ENCODE results near the gene SEMA3A. TPM values are rescaled to one million over a fixed set of nuclear protein-coding genes. Genes with fewer than 3 reads are reported as not detected.

Gene SEMA3A
- polyA plus RNA-seq, 1 experiment, result 6.8 TPM

GRCh38 chr7:83934118-83934734 lies 260.4 kb downstream of the SEMA3A start:
- H3K27me3 ChIP-seq (ENCODE audit: control insufficient read depth, insufficient read depth, low read length), result no peaks in the 10 kb centered on the region
- no peak overlapping the region for H3K4me3 ChIP-seq (ENCODE audit: low read depth, low read length)
- CTCF ChIA-PET, result interaction anchor here (0.7 to 12.9 kb wide), 6 partner anchors 12 to 1091 kb away, joined by 3 to 205 read pairs (median 10); no protein-coding TSS in a partner anchor
- TF ChIP-seq, protein P1, sequence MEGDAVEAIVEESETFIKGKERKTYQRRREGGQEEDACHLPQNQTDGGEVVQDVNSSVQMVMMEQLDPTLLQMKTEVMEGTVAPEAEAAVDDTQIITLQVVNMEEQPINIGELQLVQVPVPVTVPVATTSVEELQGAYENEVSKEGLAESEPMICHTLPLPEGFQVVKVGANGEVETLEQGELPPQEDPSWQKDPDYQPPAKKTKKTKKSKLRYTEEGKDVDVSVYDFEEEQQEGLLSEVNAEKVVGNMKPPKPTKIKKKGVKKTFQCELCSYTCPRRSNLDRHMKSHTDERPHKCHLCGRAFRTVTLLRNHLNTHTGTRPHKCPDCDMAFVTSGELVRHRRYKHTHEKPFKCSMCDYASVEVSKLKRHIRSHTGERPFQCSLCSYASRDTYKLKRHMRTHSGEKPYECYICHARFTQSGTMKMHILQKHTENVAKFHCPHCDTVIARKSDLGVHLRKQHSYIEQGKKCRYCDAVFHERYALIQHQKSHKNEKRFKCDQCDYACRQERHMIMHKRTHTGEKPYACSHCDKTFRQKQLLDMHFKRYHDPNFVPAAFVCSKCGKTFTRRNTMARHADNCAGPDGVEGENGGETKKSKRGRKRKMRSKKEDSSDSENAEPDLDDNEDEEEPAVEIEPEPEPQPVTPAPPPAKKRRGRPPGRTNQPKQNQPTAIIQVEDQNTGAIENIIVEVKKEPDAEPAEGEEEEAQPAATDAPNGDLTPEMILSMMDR (IDR thresholded peaks at IDR 0.05; ENCODE audit: insufficient read depth, low read depth, low read length), result peak; percentile 34; the same call in 1 of the 2 replicates
- H3K36me3 ChIP-seq (ENCODE audit: control insufficient read depth, insufficient read depth, low read length), result no peaks in the 10 kb centered on the region
- POLR2A ChIA-PET, result interaction anchor here (0.5 to 0.6 kb wide), 2 partner anchors 149 to 558 kb away, joined by 3 to 6 read pairs; no protein-coding TSS in a partner anchor
- DNase-seq (ENCODE audit: low read depth), result no peak

GRCh38 chr7:83931968-83932367 lies 262.6 kb downstream of the SEMA3A start:
- ChIA-PET CTCF (interaction anchor here (1.0 to 12.9 kb wide), 2 partner anchors 57 to 1093 kb away, joined by 4 to 205 read pairs; no protein-coding TSS in a partner anchor), POLR2A (no interaction called here)
- Histone ChIP-seq H3K36me3 (ENCODE audit: control insufficient read depth, insufficient read depth, low read length) (no peaks in the 10 kb centered on the region), H3K27me3 (ENCODE audit: control insufficient read depth, insufficient read depth, low read length) (no peaks in the 10 kb centered on the region), H3K4me3 (ENCODE audit: low read depth, low read length) (no peak overlapping the region)
- no peak for DNase-seq (ENCODE audit: low read depth)
- TF ChIP-seq, protein P1 (IDR thresholded peaks at IDR 0.05; ENCODE audit: insufficient read depth, low read depth, low read length), result no peak

- Histone ChIP-seq H3K36me3 (ENCODE audit: control insufficient read depth, insufficient read depth, low read length) (no peaks in the 10 kb centered on the region), H3K4me3 (ENCODE audit: low read depth, low read length) (no peak overlapping the region), H3K27me3 (ENCODE audit: control insufficient read depth, insufficient read depth, low read length) (no peaks in the 10 kb centered on the region)
- TF ChIP-seq, protein P1 (IDR thresholded peaks at IDR 0.05; ENCODE audit: insufficient read depth, low read depth, low read length), result no peak
- ChIA-PET POLR2A (no interaction called here), CTCF (interaction anchor here (1.5 to 12.9 kb wide), 2 partner anchors 9 to 1095 kb away, joined by 3 to 205 read pairs; no protein-coding TSS in a partner anchor)
- no peak for DNase-seq (ENCODE audit: low read depth)
Observed at GRCh38 chr7:83930262-83930661, 264.3 kb downstream of the SEMA3A start.

GRCh38 chr7:83925860-83926259 lies 268.7 kb downstream of the SEMA3A start:
- no peaks in the 10 kb centered on the region for H3K27me3 ChIP-seq (ENCODE audit: control insufficient read depth, insufficient read depth, low read length)
- no peak for DNase-seq (ENCODE audit: low read depth)
- no peaks in the 10 kb centered on the region for H3K36me3 ChIP-seq (ENCODE audit: control insufficient read depth, insufficient read depth, low read length)
- TF ChIP-seq, protein P1 (IDR thresholded peaks at IDR 0.05; ENCODE audit: insufficient read depth, low read depth, low read length), result no peak
- H3K4me3 ChIP-seq (ENCODE audit: low read depth, low read length), result no peak overlapping the region
- ChIA-PET POLR2A (no interaction called here), CTCF (no interaction called here)

DNA sequence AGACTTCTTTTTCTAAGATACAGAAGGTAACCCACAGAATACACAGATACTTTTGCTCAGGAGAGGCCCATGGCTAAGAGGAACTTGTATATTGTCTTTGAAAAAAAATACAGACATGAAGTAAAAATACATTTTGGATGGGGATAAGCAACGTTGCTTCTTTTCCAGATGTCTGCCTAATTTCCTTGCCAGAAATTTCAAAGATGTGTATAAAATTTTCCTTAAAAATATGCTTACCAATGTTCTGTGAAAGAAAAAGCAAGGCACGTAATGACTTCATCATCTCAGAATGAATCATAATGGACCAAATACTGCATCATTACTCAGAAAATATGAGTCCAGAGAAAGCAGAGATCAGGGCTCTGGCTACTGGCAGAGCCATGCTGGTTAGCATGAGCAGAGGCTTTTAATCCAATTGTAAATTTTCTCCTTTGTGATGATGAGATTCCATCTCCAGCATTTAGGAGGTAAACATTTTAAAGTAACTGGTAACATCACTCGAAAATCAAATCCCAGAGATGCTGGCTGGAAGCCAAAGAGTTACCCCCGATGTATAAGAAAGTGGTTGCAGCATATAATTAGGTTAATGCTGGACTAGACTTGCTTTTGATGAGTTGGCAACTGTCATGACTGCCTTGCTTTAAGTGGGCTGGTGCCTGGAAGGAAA lies 272.5 kb downstream of the SEMA3A start:
- Histone ChIP-seq H3K4me3 (ENCODE audit: low read depth, low read length) (no peak overlapping the region), H3K36me3 (ENCODE audit: control insufficient read depth, insufficient read depth, low read length) (no peaks in the 10 kb centered on the region), H3K27me3 (ENCODE audit: control insufficient read depth, insufficient read depth, low read length) (peaks cover 2% of the 10 kb centered on the region; the same call in 1 of the 2 replicates)
- ChIA-PET CTCF (interaction anchor here (1.0 kb wide), 1 partner anchor 14 kb away, joined by 4 read pairs; no protein-coding TSS in a partner anchor), POLR2A (no interaction called here)
- peak; percentile 1 for DNase-seq (ENCODE audit: low read depth)
- TF ChIP-seq, protein P1 (IDR thresholded peaks at IDR 0.05; ENCODE audit: insufficient read depth, low read depth, low read length), result no peak
